ENCODE data around the gene PCMT1. TPM values are rescaled to one million over a fixed set of nuclear protein-coding genes. Genes with fewer than 3 reads are reported as not detected.

PCMT1 gene
- total and polyA plus RNA-seq, 2 of the 4 experiments (the other 2 are of a cell fraction): 101 to 109 TPM

DNA sequence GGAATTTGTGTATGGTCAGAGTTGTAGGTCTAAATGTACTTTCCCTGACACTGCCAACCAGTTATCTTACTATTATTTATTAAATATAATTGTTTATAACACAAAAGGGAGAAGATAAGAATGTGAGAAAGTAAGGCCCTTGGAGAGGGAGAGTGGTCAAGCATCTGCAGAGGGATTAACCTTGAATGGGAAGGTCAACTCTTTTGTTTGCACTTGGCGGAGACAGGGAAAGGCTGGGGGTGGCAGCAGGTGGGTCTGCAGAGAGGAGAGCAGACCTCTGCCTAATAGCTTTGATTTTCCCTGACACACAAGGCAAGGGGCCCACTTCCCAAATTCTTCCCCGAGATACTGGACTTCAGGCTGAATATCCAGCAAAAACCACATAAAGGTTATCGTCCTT is 110.4 kb downstream of the PCMT1 start:
- WGBS, 2 experiments (ENCODE audit: extremely low coverage in 2 of 2, insufficient read length in 1 of 2): 80% methylated on average over 2 of the region's 3 CpGs; no CpG with 5 or more reads in 1 of the 2 experiments
- H3K9me3 ChIP-seq (ENCODE audit: control insufficient read depth, insufficient read depth, low read length): no peaks in the 10 kb centered on the region
- H2AFZ ChIP-seq (replicated peaks; ENCODE audit: low read length, poor library complexity): no peak overlapping the region
- DNase-seq (no peak), ATAC-seq (ENCODE audit: low read depth) (no peak)
- no peak overlapping the region for H3K18ac ChIP-seq (ENCODE audit: low read depth, low read length)
- no TSS peak for BruUV-seq (replicated peaks)
- H4K91ac ChIP-seq (ENCODE audit: insufficient read depth, low read depth, low read length): peak overlapping the region; percentile 88; the same call in 1 of the 2 replicates
- H3K4ac ChIP-seq (ENCODE audit: low read depth, low read length): peak overlapping the region; percentile 88
- H2BK5ac ChIP-seq (ENCODE audit: low read depth, low read length, poor library complexity, severe bottlenecking): peak overlapping the region; percentile 87
- peaks cover 30% of the 10 kb centered on the region for H3K4me1 ChIP-seq (ENCODE audit: control insufficient read depth, insufficient read depth, low read length)
- H3K9ac ChIP-seq (ENCODE audit: low read depth, low read length): no peak overlapping the region
- peak overlapping the region; percentile 67 for H3K23ac ChIP-seq (ENCODE audit: low read depth, low read length)
- peak overlapping the region in 1 of 2 experiments; percentile 71; a peak in 1 of 4 replicates for H4K8ac ChIP-seq (ENCODE audit: low read depth in 2 of 2, low read length in 2 of 2)
- H3K36me3 ChIP-seq (ENCODE audit: control insufficient read depth, insufficient read depth, low read length): peaks cover 3% of the 10 kb centered on the region; the same call in 1 of the 2 replicates
- H2BK20ac ChIP-seq (ENCODE audit: low read depth, low read length): peak overlapping the region; percentile 86
- H2AK9ac ChIP-seq (replicated peaks; ENCODE audit: low read depth, low read length, poor library complexity): no peak overlapping the region
- in situ Hi-C loops (cut with MboI; ENCODE audit: low sequenced_read_pairs): no loop called here
- ChIA-PET POLR2A (ENCODE audit: unreplicated experiment) (interaction anchor here (0.7 kb wide), 1 partner anchor 57 kb away, joined by 3 read pairs; no protein-coding TSS in a partner anchor), CTCF (interaction anchor here (0.6 to 1.0 kb wide), 2 partner anchors 12 to 28 kb away, joined by 3 to 5 read pairs; no protein-coding TSS in a partner anchor)
- H3K14ac ChIP-seq (replicated peaks; ENCODE audit: low read depth, low read length): peak overlapping the region; percentile 91
- H3K56ac ChIP-seq (ENCODE audit: extremely low read depth, insufficient read depth, low read length): no peak overlapping the region; the same call in 1 of the 2 replicates
- H4K5ac ChIP-seq (ENCODE audit: low read depth, low read length): no peak overlapping the region
- no peak overlapping the region for H3K4me3 ChIP-seq (ENCODE audit: insufficient read depth, low read depth, low read length)
- intact Hi-C loops (cut with micrococcal nuclease): no loop called here
- TF ChIP-seq BHLHE40 (IDR thresholded peaks at IDR 0.05; ENCODE audit: low read depth, low read length) (no peak), CHD1 (IDR thresholded peaks at IDR 0.05; ENCODE audit: low read depth, low read length) (no peak), MAZ (IDR thresholded peaks at IDR 0.05; ENCODE audit: borderline replicate concordance, low read depth, low read length) (no peak), MXI1 (IDR thresholded peaks at IDR 0.05; ENCODE audit: borderline replicate concordance, low read depth, low read length) (no peak), CEBPB (IDR thresholded peaks at IDR 0.05; ENCODE audit: low read depth, low read length) (no peak), POLR2A (IDR thresholded peaks at IDR 0.05; ENCODE audit: low read depth, low read length) (no peak)
- H3K79me1 ChIP-seq (ENCODE audit: low read depth in 1 of 2, low read length in 2 of 2): peaks cover 12 to 43% of the 10 kb centered on the region in 2 experiments
- no peak overlapping the region for H3K4me2 ChIP-seq (ENCODE audit: low read depth, low read length)
- no peaks in the 10 kb centered on the region for H3K27me3 ChIP-seq (ENCODE audit: control insufficient read depth, insufficient read depth, low read length)
- peaks cover 16% of the 10 kb centered on the region for H4K20me1 ChIP-seq (ENCODE audit: insufficient read depth, low read length)
- peak overlapping the region; percentile 86 for H2BK120ac ChIP-seq (ENCODE audit: low read depth, low read length)
- H2AK5ac ChIP-seq (ENCODE audit: low read depth, low read length): peak overlapping the region; percentile 92; the same call in 1 of the 2 replicates
- peak overlapping the region; percentile 78; the same call in 1 of the 2 replicates for H3K27ac ChIP-seq (ENCODE audit: insufficient read depth, low read length)
- peaks cover 16% of the 10 kb centered on the region for H3K9me1 ChIP-seq (ENCODE audit: insufficient read depth, low read length)
- peak overlapping the region; percentile 95; the same call in 1 of the 3 replicates for H2BK15ac ChIP-seq (ENCODE audit: low read depth, low read length)
- dilution Hi-C loops (cut with HindIII; ENCODE audit: low sequenced_read_pairs, unreplicated experiment): no loop called here
